ENCODE results near the gene PTPN14. TPM values are rescaled to one million over a fixed set of nuclear protein-coding genes. Genes with fewer than 3 reads are reported as not detected.
"Not testable (repeated sequence)": the region's sequence is repeated elsewhere in the genome, so short reads cannot be mapped to it uniquely, and the experiment has no call there.

Gene PTPN14
- total RNA-seq, 1 experiment from 2014 or later: 88.4 TPM

DNA sequence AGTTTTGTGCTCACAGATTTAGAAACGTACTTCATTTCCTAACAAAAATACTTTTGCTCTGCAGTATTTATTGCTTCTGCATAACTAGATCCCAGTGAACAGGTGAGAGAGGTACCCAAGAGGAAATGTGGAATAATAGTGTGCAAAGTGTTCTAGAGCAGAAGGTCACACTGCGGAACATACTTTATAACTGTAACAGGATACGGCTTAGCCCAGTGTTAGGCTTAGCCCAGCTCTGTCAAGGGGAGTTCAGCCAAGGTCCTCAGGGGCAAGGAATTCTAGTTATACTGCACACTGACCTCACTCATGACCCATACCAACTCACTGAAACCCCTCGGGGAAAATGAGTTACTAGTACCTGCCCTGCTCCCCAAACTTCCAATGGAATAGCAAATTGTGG lies 55.3 kb downstream of the PTPN14 start (continued):
- no peak for TF ChIP-seq FOXP4 (CRISPR knock-in tag; IDR thresholded peaks at IDR 0.05)
- no peak for TF ChIP-seq NR2C2 (CRISPR knock-in tag; IDR thresholded peaks at IDR 0.05)
- TF ChIP-seq ZNF671 (CRISPR knock-in tag; IDR thresholded peaks at IDR 0.05): no peak
- TF ChIP-seq FOXJ3 (CRISPR knock-in tag; IDR thresholded peaks at IDR 0.05; ENCODE audit: borderline replicate concordance): no peak
- no peak for TF ChIP-seq SP1 (CRISPR knock-in tag; conservative IDR thresholded peaks at IDR 0.05)

- TF ChIP-seq ZNF416 (CRISPR knock-in tag; IDR thresholded peaks at IDR 0.05): no peak
- no peak for TF ChIP-seq SOX15 (CRISPR knock-in tag; IDR thresholded peaks at IDR 0.05)
- TF ChIP-seq, protein P1, sequence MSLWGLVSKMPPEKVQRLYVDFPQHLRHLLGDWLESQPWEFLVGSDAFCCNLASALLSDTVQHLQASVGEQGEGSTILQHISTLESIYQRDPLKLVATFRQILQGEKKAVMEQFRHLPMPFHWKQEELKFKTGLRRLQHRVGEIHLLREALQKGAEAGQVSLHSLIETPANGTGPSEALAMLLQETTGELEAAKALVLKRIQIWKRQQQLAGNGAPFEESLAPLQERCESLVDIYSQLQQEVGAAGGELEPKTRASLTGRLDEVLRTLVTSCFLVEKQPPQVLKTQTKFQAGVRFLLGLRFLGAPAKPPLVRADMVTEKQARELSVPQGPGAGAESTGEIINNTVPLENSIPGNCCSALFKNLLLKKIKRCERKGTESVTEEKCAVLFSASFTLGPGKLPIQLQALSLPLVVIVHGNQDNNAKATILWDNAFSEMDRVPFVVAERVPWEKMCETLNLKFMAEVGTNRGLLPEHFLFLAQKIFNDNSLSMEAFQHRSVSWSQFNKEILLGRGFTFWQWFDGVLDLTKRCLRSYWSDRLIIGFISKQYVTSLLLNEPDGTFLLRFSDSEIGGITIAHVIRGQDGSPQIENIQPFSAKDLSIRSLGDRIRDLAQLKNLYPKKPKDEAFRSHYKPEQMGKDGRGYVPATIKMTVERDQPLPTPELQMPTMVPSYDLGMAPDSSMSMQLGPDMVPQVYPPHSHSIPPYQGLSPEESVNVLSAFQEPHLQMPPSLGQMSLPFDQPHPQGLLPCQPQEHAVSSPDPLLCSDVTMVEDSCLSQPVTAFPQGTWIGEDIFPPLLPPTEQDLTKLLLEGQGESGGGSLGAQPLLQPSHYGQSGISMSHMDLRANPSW (CRISPR knock-in tag; conservative IDR thresholded peaks at IDR 0.05; ENCODE audit: low read depth): no peak
- no peak for TF ChIP-seq NR2C2 (CRISPR knock-in tag; IDR thresholded peaks at IDR 0.05)
- TF ChIP-seq ESRRA (CRISPR knock-in tag; IDR thresholded peaks at IDR 0.05; ENCODE audit: borderline replicate concordance): no peak
- TF ChIP-seq ZNF281 (CRISPR knock-in tag; IDR thresholded peaks at IDR 0.05): no peak
- TF ChIP-seq, protein P2, sequence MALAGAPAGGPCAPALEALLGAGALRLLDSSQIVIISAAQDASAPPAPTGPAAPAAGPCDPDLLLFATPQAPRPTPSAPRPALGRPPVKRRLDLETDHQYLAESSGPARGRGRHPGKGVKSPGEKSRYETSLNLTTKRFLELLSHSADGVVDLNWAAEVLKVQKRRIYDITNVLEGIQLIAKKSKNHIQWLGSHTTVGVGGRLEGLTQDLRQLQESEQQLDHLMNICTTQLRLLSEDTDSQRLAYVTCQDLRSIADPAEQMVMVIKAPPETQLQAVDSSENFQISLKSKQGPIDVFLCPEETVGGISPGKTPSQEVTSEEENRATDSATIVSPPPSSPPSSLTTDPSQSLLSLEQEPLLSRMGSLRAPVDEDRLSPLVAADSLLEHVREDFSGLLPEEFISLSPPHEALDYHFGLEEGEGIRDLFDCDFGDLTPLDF (CRISPR knock-in tag; IDR thresholded peaks at IDR 0.05): no peak
- TF ChIP-seq MAX (CRISPR knock-in tag; IDR thresholded peaks at IDR 0.05): no peak
- Mint-ChIP-seq H3K27ac (peak overlapping the region; percentile 86), H3K27me3 (ENCODE audit: low read depth) (no peaks in the 10 kb centered on the region), H3K4me3 (no peak overlapping the region), H3K36me3 (no peaks in the 10 kb centered on the region), H3K9me3 (no peaks in the 10 kb centered on the region), H3K4me1 (peaks cover 60% of the 10 kb centered on the region)
- ATAC-seq: no peak
- ChIA-PET POLR2A (interaction anchor here (0.6 kb wide), 1 partner anchor 144 kb away, joined by 4 read pairs; no protein-coding TSS in a partner anchor), CTCF (interaction anchor here (0.8 to 1.2 kb wide), 2 partner anchors 24 to 40 kb away, joined by 3 read pairs; no protein-coding TSS in a partner anchor)
- DNase-seq (ENCODE audit: low spot score): no peak
Measured at GRCh38 chr1:214494706-214495105, 56.7 kb downstream of the PTPN14 start.

- Mint-ChIP-seq H3K27ac (peak overlapping the region; percentile 86), H3K4me1 (peaks cover 64% of the 10 kb centered on the region)
- ATAC-seq: 0 out of 2 replicates have a peak, but pooled peaks have one; percentile 17
- POLR2A ChIA-PET; H3K4me3 Mint-ChIP-seq; H3K27me3 Mint-ChIP-seq (ENCODE audit: low read depth); H3K36me3 Mint-ChIP-seq; H3K9me3 Mint-ChIP-seq; DNase-seq (ENCODE audit: low spot score): not testable (repeated sequence)
- CTCF ChIA-PET: interaction anchor here (0.8 to 1.2 kb wide), 2 partner anchors 23 to 39 kb away, joined by 3 read pairs; no protein-coding TSS in a partner anchor
Measured at GRCh38 chr1:214494179-214494578, 57.2 kb downstream of the PTPN14 start.
